Loucy (cell line): Measurements from ENCODE around the gene CLASP1.

Experiments used
- H2AFZ ChIP-seq: fragments of 200-600 bp; sonication (generic); 2 replicates; pipeline ENCODE4 v1.6.0; 2016; ENCODE audit warnings: antibody characterized with exemption, mild to moderate bottlenecking, low read length, moderate library complexity
- H3F3A ChIP-seq: fragments of 200-600 bp; 2 replicates; pipeline ENCODE4 v1.6.0; 2016; ENCODE audit warnings: antibody characterized with exemption, low read depth, mild to moderate bottlenecking
- H3K27me3 ChIP-seq: fragments of 200-600 bp; sonication (generic); 2 replicates; pipeline ENCODE4 v1.6.1; 2014; ENCODE audit warnings: low read length, mild to moderate bottlenecking; ENCODE audit not compliant: insufficient read depth, poor library complexity, severe bottlenecking
- H3K36me3 ChIP-seq: fragments of 200-600 bp; sonication (generic); 2 replicates; pipeline ENCODE4 v1.6.1; 2016; ENCODE audit warnings: low read length; ENCODE audit not compliant: insufficient read depth
- H3K4me1 ChIP-seq: fragments of 200-600 bp; sonication (generic); 2 replicates; pipeline ENCODE4 v1.5.1; 2014; ENCODE audit warnings: low read length, mild to moderate bottlenecking; ENCODE audit not compliant: insufficient read depth, poor library complexity, severe bottlenecking
- H3K4me2 ChIP-seq: fragments of 200-600 bp; sonication (generic); 2 replicates; pipeline ENCODE4 v1.6.0; 2014; ENCODE audit warnings: antibody characterized with exemption, low read length, low read depth, mild to moderate bottlenecking; ENCODE audit not compliant: poor library complexity, severe bottlenecking
- H3K4me3 ChIP-seq: fragments of 200-600 bp; sonication (generic); 2 replicates; pipeline ENCODE4 v1.5.1; 2014; ENCODE audit warnings: low read length, mild to moderate bottlenecking, mixed read lengths; ENCODE audit not compliant: poor library complexity, severe bottlenecking
- H3K79me2 ChIP-seq: fragments of 200-600 bp; sonication (generic); 2 replicates; pipeline ENCODE4 v1.6.1; 2014; ENCODE audit warnings: low read length; ENCODE audit not compliant: insufficient read depth
- H3K9ac ChIP-seq: fragments of 200-600 bp; sonication (generic); 2 replicates; pipeline ENCODE4 v1.6.0; 2014; ENCODE audit warnings: mild to moderate bottlenecking, low read depth, low read length, moderate library complexity; ENCODE audit not compliant: poor library complexity, severe bottlenecking
- H3K9me2 ChIP-seq: fragments of 200-600 bp; sonication (generic); replicated peaks from 2 replicates; pipeline ENCODE4 v1.6.1; 2016; ENCODE audit warnings: low read depth, low read length, mixed read lengths
- H3K9me3 ChIP-seq: fragments of 200-600 bp; sonication (generic); 2 replicates; pipeline ENCODE4 v1.6.1; 2014; ENCODE audit warnings: mild to moderate bottlenecking, antibody characterized with exemption, low read length, low read depth; ENCODE audit not compliant: insufficient read depth
- H4K20me1 ChIP-seq: fragments of 200-600 bp; sonication (generic); 2 replicates; pipeline ENCODE4 v1.6.0; 2014; ENCODE audit warnings: antibody characterized with exemption, low read length, mild to moderate bottlenecking; ENCODE audit not compliant: insufficient read depth, poor library complexity, severe bottlenecking
- EZH2phosphoT487 ChIP-seq: fragments of 200-600 bp; IDR thresholded peaks from 2 replicates; pipeline ENCODE4 v1.6.1; 2018; ENCODE audit warnings: antibody characterized with exemption, mild to moderate bottlenecking, moderate library complexity, borderline replicate concordance
- TF ChIP-seq, protein P1 (sequence below): fragments of 200-600 bp; sonication (generic); conservative IDR thresholded peaks from 2 replicates; pipeline ENCODE4 v1.5.1; 2014; ENCODE audit warnings: mild to moderate bottlenecking, antibody characterized with exemption, low read length

Gene CLASP1

GRCh38 chr2:121519732-121520640 lies 129.3 kb downstream of the CLASP1 start:
- H3K4me2 ChIP-seq = no peak overlapping the region
- no peak for TF ChIP-seq EZH2phosphoT487
- TF ChIP-seq, protein P1, sequence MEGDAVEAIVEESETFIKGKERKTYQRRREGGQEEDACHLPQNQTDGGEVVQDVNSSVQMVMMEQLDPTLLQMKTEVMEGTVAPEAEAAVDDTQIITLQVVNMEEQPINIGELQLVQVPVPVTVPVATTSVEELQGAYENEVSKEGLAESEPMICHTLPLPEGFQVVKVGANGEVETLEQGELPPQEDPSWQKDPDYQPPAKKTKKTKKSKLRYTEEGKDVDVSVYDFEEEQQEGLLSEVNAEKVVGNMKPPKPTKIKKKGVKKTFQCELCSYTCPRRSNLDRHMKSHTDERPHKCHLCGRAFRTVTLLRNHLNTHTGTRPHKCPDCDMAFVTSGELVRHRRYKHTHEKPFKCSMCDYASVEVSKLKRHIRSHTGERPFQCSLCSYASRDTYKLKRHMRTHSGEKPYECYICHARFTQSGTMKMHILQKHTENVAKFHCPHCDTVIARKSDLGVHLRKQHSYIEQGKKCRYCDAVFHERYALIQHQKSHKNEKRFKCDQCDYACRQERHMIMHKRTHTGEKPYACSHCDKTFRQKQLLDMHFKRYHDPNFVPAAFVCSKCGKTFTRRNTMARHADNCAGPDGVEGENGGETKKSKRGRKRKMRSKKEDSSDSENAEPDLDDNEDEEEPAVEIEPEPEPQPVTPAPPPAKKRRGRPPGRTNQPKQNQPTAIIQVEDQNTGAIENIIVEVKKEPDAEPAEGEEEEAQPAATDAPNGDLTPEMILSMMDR = no peak
- peaks cover 44% of the 10 kb centered on the region for H3K36me3 ChIP-seq
- no peak overlapping the region for H3K9ac ChIP-seq
- no peaks in the 10 kb centered on the region for H3K9me3 ChIP-seq
- H3F3A ChIP-seq = 0 out of 2 replicates have a peak, but pooled peaks cover 2% of the 10 kb centered on the region
- H2AFZ ChIP-seq = no peak overlapping the region
- H4K20me1 ChIP-seq = no peaks in the 10 kb centered on the region
- H3K4me3 ChIP-seq = no peak overlapping the region
- H3K79me2 ChIP-seq = peaks cover 8% of the 10 kb centered on the region; the same call in 1 of the 2 replicates
- H3K27me3 ChIP-seq = no peaks in the 10 kb centered on the region
- H3K9me2 ChIP-seq = no peaks in the 10 kb centered on the region
- H3K4me1 ChIP-seq = peaks cover 29% of the 10 kb centered on the region

DNA sequence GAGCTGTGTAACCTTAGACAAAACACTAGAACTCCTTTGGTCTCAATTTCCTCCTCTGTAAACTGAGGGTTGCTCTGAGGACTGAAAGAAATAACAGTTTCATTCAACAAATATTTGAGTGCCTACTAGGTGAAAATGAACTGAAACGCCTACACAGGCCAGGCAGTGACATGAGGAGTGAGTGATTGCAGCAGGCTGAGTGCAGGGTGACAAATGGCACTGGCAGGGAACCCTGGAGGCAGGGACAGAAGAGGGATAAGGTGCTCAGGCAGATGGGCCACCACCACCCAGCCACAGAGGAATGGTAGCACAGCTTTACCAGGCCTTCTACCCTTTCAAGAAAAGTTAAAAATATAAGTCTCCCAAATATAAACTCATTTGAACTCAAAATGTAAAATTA lies 130.1 kb downstream of the CLASP1 start:
- Histone ChIP-seq H3K36me3 (peaks cover 49% of the 10 kb centered on the region), H3K9me3 (no peaks in the 10 kb centered on the region), H3K9me2 (no peaks in the 10 kb centered on the region), H3K4me3 (no peak overlapping the region), H3F3A (0 out of 2 replicates have a peak, but pooled peaks cover 2% of the 10 kb centered on the region), H3K4me2 (no peak overlapping the region), H2AFZ (no peak overlapping the region), H3K9ac (no peak overlapping the region), H4K20me1 (no peaks in the 10 kb centered on the region), H3K4me1 (peaks cover 29% of the 10 kb centered on the region), H3K79me2 (peaks cover 8% of the 10 kb centered on the region; the same call in 1 of the 2 replicates), H3K27me3 (no peaks in the 10 kb centered on the region)
- TF ChIP-seq, protein P1 = no peak
- no peak for TF ChIP-seq EZH2phosphoT487

DNA sequence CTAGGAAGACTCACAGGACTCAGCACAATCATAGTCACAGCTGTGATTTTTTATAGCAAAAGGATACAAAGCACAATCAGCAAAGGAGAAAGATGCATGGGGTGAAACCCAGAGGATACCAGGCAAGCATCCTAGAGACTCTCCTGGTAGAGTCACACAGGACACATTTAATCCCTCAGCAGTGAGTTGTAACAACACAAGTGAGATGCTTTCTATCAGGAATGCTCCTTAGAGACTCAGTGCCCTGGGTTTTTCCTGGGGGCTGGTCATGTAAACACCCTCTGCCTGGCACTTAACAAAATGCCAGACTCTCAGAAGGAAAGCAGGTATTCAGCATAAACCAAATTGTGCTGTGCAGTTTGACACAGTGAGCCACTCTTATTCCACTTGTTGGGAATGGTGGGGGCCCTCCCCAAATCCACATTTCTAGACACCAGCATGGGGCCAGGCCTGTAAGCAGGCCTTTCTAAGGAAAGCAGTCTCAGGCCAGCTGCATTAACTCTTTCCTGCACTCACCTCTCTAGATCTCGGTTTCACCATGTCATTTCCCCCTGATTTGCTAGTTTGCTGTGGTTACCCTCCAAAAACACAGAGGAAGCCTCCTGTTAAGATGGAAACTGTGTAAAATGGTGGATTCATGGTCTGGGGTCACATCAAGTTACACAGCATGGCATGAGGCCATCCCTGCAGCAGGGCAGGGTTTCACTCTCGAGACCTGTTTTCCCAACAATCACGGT lies 135.5 kb downstream of the CLASP1 start:
- Histone ChIP-seq H3K79me2 (no peaks in the 10 kb centered on the region), H3K4me3 (no peak overlapping the region), H3K36me3 (peaks cover 46% of the 10 kb centered on the region; the same call in 1 of the 2 replicates), H3K4me1 (no peaks in the 10 kb centered on the region), H3K9me3 (no peaks in the 10 kb centered on the region), H4K20me1 (no peaks in the 10 kb centered on the region), H3K9me2 (no peaks in the 10 kb centered on the region), H2AFZ (no peak overlapping the region), H3K27me3 (no peaks in the 10 kb centered on the region), H3K9ac (no peak overlapping the region), H3K4me2 (no peak overlapping the region), H3F3A (no peaks in the 10 kb centered on the region)
- TF ChIP-seq EZH2phosphoT487 = no peak
- TF ChIP-seq, protein P1 = no peak
